Measurements from ENCODE around the gene OR51V1. TPM values are rescaled to one million over a fixed set of nuclear protein-coding genes. Genes with fewer than 3 reads are reported as not detected.

The OR51V1 gene
- total and polyA plus RNA-seq, 10 of the 15 experiments (the other 5 are each of a cell fraction or from before 2014, with no cell fraction given): not detected

GRCh38 chr11:5227681-5228080 is 27.2 kb upstream of the OR51V1 start:
- TF ChIP-seq TBL1XR1 (IDR thresholded peaks at IDR 0.05; ENCODE audit: low read depth, low read length) (no peak), SP1 (IDR thresholded peaks at IDR 0.05; ENCODE audit: low read depth, low read length) (no peak), MEF2B (IDR thresholded peaks at IDR 0.05; ENCODE audit: partially characterized antibody, poor library complexity, severe bottlenecking) (no peak), SIX5 (IDR thresholded peaks at IDR 0.05; ENCODE audit: low read depth, low read length, severe bottlenecking) (no peak), NKRF (conservative IDR thresholded peaks at IDR 0.05) (no peak), RBBP5 (conservative IDR thresholded peaks at IDR 0.05) (no peak), FOXK2 (IDR thresholded peaks at IDR 0.05) (no peak)
- TF ChIP-seq, protein P1, sequence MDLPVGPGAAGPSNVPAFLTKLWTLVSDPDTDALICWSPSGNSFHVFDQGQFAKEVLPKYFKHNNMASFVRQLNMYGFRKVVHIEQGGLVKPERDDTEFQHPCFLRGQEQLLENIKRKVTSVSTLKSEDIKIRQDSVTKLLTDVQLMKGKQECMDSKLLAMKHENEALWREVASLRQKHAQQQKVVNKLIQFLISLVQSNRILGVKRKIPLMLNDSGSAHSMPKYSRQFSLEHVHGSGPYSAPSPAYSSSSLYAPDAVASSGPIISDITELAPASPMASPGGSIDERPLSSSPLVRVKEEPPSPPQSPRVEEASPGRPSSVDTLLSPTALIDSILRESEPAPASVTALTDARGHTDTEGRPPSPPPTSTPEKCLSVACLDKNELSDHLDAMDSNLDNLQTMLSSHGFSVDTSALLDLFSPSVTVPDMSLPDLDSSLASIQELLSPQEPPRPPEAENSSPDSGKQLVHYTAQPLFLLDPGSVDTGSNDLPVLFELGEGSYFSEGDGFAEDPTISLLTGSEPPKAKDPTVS (IDR thresholded peaks at IDR 0.05; ENCODE audit: low read depth, low read length): no peak
- TF ChIP-seq, protein P2, sequence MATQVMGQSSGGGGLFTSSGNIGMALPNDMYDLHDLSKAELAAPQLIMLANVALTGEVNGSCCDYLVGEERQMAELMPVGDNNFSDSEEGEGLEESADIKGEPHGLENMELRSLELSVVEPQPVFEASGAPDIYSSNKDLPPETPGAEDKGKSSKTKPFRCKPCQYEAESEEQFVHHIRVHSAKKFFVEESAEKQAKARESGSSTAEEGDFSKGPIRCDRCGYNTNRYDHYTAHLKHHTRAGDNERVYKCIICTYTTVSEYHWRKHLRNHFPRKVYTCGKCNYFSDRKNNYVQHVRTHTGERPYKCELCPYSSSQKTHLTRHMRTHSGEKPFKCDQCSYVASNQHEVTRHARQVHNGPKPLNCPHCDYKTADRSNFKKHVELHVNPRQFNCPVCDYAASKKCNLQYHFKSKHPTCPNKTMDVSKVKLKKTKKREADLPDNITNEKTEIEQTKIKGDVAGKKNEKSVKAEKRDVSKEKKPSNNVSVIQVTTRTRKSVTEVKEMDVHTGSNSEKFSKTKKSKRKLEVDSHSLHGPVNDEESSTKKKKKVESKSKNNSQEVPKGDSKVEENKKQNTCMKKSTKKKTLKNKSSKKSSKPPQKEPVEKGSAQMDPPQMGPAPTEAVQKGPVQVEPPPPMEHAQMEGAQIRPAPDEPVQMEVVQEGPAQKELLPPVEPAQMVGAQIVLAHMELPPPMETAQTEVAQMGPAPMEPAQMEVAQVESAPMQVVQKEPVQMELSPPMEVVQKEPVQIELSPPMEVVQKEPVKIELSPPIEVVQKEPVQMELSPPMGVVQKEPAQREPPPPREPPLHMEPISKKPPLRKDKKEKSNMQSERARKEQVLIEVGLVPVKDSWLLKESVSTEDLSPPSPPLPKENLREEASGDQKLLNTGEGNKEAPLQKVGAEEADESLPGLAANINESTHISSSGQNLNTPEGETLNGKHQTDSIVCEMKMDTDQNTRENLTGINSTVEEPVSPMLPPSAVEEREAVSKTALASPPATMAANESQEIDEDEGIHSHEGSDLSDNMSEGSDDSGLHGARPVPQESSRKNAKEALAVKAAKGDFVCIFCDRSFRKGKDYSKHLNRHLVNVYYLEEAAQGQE (IDR thresholded peaks at IDR 0.05; ENCODE audit: low read depth, low read length): no peak
- TF ChIP-seq, protein P3, sequence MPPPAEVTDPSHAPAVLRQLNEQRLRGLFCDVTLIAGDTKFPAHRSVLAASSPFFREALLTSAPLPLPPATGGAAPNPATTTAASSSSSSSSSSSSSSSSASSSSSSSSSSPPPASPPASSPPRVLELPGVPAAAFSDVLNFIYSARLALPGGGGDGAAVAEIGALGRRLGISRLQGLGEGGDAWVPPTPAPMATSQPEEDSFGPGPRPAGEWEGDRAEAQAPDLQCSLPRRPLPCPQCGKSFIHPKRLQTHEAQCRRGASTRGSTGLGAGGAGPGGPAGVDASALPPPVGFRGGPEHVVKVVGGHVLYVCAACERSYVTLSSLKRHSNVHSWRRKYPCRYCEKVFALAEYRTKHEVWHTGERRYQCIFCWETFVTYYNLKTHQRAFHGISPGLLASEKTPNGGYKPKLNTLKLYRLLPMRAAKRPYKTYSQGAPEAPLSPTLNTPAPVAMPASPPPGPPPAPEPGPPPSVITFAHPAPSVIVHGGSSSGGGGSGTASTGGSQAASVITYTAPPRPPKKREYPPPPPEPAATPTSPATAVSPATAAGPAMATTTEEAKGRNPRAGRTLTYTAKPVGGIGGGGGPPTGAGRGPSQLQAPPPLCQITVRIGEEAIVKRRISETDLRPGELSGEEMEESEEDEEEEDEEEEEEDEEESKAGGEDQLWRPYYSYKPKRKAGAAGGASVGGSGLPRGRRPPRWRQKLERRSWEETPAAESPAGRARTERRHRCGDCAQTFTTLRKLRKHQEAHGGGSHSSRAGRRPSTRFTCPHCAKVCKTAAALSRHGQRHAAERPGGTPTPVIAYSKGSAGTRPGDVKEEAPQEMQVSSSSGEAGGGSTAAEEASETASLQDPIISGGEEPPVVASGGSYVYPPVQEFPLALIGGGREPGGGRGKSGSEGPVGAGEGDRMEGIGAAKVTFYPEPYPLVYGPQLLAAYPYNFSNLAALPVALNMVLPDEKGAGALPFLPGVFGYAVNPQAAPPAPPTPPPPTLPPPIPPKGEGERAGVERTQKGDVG (CRISPR knock-in tag; IDR thresholded peaks at IDR 0.05): no peak
- H3K9ac ChIP-seq (ENCODE audit: control insufficient read depth, insufficient read depth, low read length): no peak overlapping the region
- no peak overlapping the region for H2AFZ ChIP-seq (ENCODE audit: control insufficient read depth, low read depth, low read length)
- FAIRE-seq: no peak
- H3K79me2 ChIP-seq (ENCODE audit: control insufficient read depth, insufficient read depth, low read length): no peaks in the 10 kb centered on the region
- H3K9me3 ChIP-seq (replicated peaks; ENCODE audit: control insufficient read depth, insufficient read depth, low read length): no peaks in the 10 kb centered on the region
- ATAC-seq: no peak
- no peaks in the 10 kb centered on the region for H3K27me3 ChIP-seq (replicated peaks in 1 of 2; ENCODE audit: control insufficient read depth in 2 of 2, insufficient read depth in 2 of 2, low read length in 1 of 2)
- ChIA-PET CTCF (no interaction called here), SMC1A (ENCODE audit: uncharacterized antibody, unreplicated experiment) (no interaction called here), RAD21 (ENCODE audit: unreplicated experiment) (no interaction called here), POLR2A (no interaction called here)
- no peak overlapping the region for H3K27ac ChIP-seq (ENCODE audit: control insufficient read depth, insufficient read depth)
- H3K4me1 ChIP-seq (ENCODE audit: control insufficient read depth, insufficient read depth, low read length): no peaks in the 10 kb centered on the region
- in situ Hi-C loops (cut with MboI) (no loop called here), intact Hi-C loops (cut with micrococcal nuclease; ENCODE audit: unreplicated experiment) (no loop called here)
- H3K4me2 ChIP-seq (ENCODE audit: control insufficient read depth, insufficient read depth): no peak overlapping the region
- H3K4me3 ChIP-seq: no peak overlapping the region
- no peak for DNase-seq (ENCODE audit: low read depth, low spot score)
- H4K20me1 ChIP-seq (ENCODE audit: control insufficient read depth, insufficient read depth): no peaks in the 10 kb centered on the region
- no TSS peak for BruUV-seq (replicated peaks)
- 0% methylated on average over 1 of the region's 1 CpG for WGBS (ENCODE audit: insufficient coverage, insufficient replicate concordance, low lambda C conversion rate, missing lambda C conversion rate)
- H3K36me3 ChIP-seq (ENCODE audit: control insufficient read depth in 2 of 2, insufficient read depth in 2 of 2, low read length in 1 of 2): no peaks in the 10 kb centered on the region
